Germinal center (tissue), 1 donor: Measurements from ENCODE around the gene PRLH.
"Not testable (repeated sequence)": the region's sequence is repeated elsewhere in the genome, so short reads cannot be mapped to it uniquely, and the experiment has no call there.

Experiments used
- DNase-seq: peaks from one replicate; pipeline ENCODE4 v3.0.0; 2012; ENCODE audit warnings: mixed read lengths, low spot score

PRLH gene

DNA sequence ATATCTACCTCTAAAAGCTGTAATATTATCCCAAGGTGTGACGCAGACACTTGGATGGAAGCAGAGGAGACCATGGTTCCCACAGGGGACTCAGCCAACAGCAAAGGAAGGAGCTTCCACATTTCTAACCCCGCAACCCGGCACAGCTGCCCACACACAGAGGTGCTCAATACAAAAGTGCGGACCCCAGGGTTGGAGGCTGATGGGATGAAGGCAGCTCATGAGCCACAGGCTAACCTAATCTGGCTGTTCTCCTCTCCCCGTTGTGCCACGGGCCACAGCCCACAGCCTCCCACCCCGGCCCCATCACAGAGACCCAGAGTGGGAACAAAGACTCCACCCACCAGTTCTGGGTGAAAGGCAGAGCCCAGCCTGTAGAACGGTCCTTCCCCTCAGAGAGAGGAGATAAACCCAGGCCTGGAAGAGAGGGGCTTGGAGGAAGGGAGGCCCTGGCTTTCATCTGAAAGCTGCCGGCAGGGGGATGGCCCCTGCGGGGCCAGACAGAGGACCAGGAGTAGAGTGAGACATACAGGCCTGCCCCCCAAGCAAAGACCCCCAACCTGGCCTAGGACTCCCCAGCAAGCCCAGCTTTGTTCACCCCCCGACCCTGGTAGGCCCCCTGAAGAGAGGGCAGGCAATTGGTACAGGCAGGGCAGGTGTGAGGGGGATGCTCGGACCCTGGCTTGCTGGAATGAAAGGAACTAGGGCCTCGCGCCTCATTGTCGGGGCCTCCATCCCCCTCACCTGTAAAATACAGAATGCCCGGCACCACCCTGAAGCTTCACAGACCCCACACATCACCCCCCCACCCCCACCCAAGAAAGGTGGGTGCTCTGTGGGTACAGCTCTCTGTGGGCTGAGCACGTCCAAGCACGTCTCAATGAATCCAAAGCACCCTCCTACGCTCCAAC is 17.3 kb downstream of the PRLH start:
- no peak for DNase-seq

GRCh38 chr2:237585590-237586221 is 19.3 kb downstream of the PRLH start:
- DNase-seq: no peak

- DNase-seq: no peak
These were observed 21.8 kb downstream of the PRLH start for GRCh38 chr2:237588044-237588696.

DNA sequence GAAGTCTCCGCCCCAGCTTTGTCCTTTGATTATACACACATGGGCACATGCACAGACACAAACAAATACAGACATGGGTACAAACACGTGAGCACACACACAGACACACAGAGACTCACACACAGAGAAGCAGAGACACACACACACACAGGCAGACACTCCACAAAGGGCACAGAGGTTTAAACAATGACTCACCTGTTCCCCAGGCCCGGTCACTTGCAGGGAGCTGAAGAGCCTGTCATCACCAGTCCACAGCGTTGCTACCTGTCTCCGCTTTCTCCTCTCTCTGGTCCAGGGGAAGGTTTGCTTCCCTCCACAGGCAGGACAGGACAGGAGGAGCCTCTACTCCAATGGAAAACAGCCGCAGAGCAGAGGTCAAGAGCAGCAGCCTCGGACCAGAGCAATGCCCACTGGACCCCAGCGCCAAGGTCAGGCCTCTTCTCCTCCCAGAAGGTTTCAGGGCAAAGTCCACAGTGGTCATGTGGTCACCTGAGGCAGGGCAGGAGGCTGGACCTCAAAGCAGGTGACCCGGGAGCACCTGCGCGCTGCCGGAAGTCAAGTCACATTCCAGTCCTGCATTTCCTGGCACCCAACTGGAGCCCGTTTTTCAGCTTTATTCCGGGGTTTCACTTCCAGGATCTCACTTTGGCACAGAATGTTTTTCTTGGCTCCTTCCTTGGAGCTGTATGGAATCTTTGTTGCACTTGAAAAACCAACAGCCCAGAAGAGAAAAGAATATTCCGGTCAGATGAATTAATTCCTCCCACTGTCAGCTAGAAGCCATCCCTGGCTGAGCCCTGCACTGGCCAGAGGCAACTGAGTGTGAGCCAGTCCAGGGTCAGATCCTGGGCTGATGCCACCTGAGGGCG is 24.1 kb downstream of the PRLH start, which contains the start of gene RAB17:
Gene RAB17 (minus strand): TSS at position 463 of the 869 bp plus-strand sequence. CDS start 4,580 bp downstream, outside the sequence.
- no peak for DNase-seq

DNA sequence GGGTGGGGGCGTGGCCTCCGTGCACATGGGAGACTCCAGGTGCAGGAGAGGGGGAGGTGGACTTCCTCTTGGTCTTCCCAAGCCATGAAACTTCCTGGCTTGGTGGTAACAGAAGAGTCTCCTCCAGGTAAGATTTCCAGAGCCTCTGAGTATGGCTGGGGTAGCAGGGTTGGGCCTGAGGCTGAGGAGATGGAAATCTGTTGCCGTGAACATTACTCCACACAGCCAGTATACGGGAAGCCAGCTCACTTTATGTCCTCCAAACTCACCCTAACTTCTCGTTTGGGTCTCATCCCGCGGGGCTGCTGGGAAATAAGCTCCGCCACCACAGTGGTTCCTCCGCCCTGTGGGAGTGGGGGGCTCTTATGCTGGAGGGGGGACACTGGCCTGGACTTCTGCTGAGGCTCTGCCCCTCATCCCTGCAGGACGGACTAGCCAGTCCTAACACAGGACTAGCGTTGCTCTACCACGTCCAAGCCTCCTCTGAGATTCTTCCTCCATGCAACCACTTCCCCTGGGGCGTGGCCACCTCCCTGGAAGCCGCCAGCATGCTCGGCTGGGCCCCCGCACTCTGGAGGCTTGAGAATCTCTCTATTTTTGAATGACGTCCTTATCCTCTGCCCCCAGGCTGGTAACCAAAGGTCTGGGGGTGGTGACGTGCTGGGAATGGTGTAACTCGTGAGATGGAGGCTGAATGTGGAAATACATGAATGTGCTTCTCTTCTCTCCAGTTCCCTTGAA is 24.9 kb downstream of the PRLH start:
- no peak for DNase-seq

DNA sequence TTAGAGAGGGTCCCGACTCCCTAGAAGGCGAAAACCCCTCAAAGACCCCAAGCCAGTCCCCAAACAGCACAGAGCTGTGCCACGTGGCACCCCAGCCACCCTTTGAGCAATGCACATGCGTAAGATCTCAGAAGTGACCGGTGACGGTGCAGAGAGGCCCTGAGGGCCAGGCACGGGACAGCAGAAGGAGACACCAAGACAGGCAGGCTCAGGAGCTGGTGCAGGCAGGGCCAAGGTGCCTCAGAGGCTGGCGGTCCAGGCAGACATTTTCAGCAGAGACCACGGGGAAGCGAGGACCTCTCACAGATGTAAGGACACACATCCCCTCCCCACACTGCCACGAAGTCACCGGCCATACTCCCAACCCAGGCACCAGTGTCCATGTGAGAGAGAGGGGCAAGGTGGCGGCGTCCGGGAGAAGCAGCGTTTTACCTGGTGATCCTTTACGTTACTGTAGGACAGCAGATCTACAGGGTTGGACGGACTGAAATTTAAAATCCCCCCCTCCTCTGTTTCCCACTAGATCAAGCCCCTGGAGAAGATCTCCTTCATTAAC is 26.1 kb downstream of the PRLH start:
- no peak for DNase-seq

- no peak for DNase-seq
These were observed 26.7 kb downstream of the PRLH start for GRCh38 chr2:237593036-237593435.

- no peak for DNase-seq
These were observed 27.4 kb downstream of the PRLH start for GRCh38 chr2:237593596-237594320.

- no peak for DNase-seq
These were observed 28.1 kb downstream of the PRLH start for GRCh38 chr2:237594514-237594871.

DNA sequence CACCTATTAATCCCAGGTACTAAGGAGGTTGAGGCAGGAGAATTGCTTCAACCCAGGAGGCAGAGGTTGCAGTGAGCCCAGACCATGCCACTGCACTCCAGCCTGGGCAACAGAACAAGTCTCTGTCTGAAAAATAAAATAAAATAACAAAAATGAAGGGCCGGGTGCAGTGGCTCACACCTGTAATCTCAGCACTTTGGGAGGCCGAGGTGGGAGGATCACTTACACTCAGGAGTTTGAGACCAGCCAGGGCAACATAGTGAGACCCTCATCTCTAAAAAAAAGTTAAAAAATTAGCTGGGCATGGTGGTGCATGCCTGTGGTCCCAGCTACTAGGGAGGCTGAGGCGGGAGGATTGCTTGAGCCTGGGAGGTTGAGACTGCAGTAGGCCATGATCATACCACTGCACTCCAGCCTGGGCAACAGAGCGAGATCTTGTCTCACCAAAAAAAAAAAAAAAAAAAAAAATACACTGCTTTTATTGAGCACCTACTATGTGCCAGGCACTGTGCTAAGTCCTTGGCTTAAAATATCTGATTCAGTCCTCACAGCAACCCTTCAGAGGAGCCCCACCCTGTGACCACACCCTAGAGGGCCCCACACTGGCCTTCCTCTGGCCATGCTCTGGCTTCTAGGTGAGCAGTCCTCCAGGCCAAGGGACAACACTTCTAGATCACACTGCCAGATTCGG is 29.6 kb downstream of the PRLH start:
- not testable (repeated sequence) for DNase-seq

GRCh38 chr2:237596520-237597195 is 30.3 kb downstream of the PRLH start:
- DNase-seq: no peak

DNA sequence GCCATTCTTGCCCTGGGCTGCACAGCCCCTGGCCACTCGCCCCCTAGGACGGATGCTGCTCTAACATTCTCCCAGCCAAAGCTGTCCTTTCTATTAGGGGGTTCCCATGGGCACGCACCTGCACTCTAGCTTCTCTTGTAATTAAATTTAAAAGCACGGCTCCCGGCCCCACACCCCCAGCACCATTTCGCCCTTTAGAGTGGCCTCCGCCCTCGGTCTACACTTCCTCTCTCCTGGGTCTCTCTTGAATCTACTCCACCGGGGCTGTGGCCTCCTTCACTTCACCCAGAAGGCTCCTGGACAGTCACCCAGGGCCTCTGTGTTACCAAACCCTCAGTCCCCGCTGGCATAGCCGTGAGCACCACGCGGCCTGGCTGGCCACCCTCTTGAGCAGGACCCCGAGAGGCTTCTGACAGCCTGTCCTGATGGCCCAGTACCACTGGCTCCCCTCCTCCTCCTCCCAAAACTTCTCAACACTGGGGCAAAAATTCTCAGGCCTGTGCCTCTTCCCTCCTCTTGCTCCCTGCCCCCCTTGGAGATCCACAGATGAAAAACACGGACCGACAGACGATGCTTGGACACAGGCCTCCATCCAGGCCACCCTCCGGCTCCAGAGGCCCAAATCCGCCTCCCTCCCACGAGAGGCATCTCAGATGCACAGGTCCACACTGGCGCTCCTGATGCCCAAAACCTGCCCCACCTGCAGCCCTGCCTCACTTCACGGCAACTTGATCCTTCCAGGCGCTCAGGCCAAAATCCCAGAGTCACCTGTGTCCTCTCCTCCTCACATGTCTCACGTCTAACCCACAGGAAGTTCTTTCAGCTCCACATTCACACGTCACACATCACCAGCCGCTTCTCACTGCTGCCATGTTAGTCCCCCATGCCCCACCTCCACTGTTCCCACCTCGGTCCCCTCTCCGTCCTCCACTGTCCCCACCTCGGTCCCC is 31.1 kb downstream of the PRLH start:
- no peak for DNase-seq

- no peak for DNase-seq
These were observed 32.3 kb downstream of the PRLH start for GRCh38 chr2:237598468-237599208.

DNA sequence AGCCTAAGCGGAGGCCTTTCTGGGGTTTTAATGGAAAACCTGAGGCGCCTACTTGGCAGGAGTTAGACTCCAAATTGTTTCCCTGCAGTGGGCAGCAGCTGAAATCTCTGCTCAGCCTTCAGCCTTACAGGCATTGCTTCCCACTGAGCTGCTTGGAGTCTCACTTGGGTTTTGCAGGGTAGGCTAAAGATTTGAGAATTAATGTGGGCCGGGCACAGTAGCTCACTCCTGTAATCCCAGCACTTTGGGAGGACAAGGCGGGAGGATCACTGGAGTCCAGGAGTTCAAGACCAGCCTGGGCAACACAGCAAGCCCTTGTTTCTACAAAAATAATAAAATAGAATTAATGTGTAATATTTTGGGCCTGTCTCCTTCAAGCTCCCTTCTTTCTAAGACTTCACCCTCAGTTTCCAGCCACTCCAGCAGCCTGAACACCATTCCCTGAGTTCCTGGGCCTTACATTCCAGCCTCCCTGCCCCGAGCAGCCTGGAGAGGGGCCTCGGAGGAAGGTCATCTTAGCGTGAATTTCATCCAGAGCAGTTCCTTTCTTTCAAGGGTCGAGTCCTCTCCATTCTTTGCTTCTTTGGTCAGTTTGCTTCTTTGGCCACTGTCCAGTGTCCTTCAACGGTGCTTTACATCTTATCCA is 33.2 kb downstream of the PRLH start:
- DNase-seq: no peak

DNA sequence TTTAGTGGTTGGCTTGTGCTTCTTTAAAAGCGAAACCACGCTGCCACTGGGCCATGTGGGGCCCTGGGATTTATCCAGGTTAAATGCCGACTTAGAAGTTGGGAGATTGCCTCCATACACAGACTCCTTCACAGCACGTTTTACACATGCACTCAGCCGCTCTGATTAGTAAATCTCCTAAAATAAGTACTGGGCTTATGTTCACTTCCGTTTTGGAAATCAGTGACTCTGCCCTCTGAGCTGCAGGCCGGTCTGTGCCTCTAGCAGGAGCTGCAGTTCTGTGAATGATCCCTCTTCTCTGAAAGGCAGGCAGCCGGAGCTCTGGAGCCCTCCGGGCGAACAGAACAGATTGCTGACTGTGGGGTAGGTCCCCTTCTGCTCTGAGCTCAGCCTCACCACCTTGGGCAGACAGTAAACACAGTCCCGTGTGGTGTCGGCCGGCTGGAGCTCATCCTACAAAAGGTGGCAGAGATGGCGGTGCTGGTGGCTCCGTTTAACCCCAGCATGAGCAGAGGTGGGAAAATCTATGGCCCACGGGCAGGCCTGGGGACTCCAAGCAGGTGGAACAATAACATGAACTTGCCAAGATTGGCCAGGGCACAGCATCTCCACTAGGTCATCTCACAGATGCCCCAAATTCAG is 34.0 kb downstream of the PRLH start:
- DNase-seq: no peak
